Gastrocnemius medialis (tissue), 4 donors: Measurements from ENCODE around the gene DENND1A.

Experiments used
- CTCF ChIP-seq, 5 experiments: fragments of 450-650 bp in 3 of 5; fragments of 200-600 bp in 2 of 5; sonication (generic) in 2 of 5; IDR thresholded peaks in 4 of 5; conservative IDR thresholded peaks in 1 of 5; 1 replicate in 4 of 5; 2 replicates in 1 of 5; pipeline ENCODE4 v1.5.1; 2016 to 2019; ENCODE audit warnings: antibody characterized with exemption in 5 of 5, mild to moderate bottlenecking in 3 of 5, moderate library complexity in 3 of 5
- POLR2A ChIP-seq, 2 donors: fragments of 450-650 bp; IDR thresholded peaks; one replicate each; pipeline ENCODE4 v1.6.1; 2017; ENCODE audit warnings: antibody characterized with exemption in 2 of 2, mild to moderate bottlenecking in 2 of 2, moderate library complexity in 2 of 2

- TF ChIP-seq POLR2A (IDR thresholded peaks at IDR 0.05) (no peak), CTCF (IDR thresholded peaks at IDR 0.05 in 4 of 5, conservative IDR thresholded peaks at IDR 0.05 in 1 of 5) (no peak)
These were observed 513.8 kb downstream of the DENND1A start for GRCh38 chr9:123416176-123416575.
